Activated T-cell treated with anti-CD3 and anti-CD28 coated beads, Interleukin-2, amount 50 U/mL, for 72 hours (primary cell): Measurements from ENCODE around the gene ZNF839. TPM values are rescaled to one million over a fixed set of nuclear protein-coding genes. Genes with fewer than 3 reads are reported as not detected.
"Not testable (repeated sequence)": the region's sequence is repeated elsewhere in the genome, so short reads cannot be mapped to it uniquely, and the experiment has no call there.

Source experiments
- ATAC-seq, 2 donors: fragments of 150-1000 bp; cut with Tn5 transposase; replicated peaks in 1 of 2; 2 replicates each; pipeline ENCODE4 v1.10.0; 2021; ENCODE audit warnings: moderate library complexity in 2 of 2, mild to moderate bottlenecking in 1 of 2
- DNase-seq, 2 donors: peaks; one replicate each; pipeline ENCODE4 v3.0.0; 2021 to 2022; ENCODE audit warnings: mixed read lengths in 1 of 2
- H3K27ac Mint-ChIP-seq: one replicate; pipeline ENCODE4 v1.8.0; 2022; ENCODE audit warnings: mild to moderate bottlenecking, moderate library complexity, mixed read lengths
- H3K27me3 Mint-ChIP-seq: one replicate; pipeline ENCODE4 v1.8.0; 2022; ENCODE audit warnings: low read depth, mixed read lengths
- H3K36me3 Mint-ChIP-seq, 2 donors: one replicate each; pipeline ENCODE4 v1.8.0; 2022; ENCODE audit warnings: mixed read lengths in 2 of 2, mild to moderate bottlenecking in 1 of 2; ENCODE audit not compliant: insufficient read depth in 2 of 2
- H3K4me1 Mint-ChIP-seq: one replicate; pipeline ENCODE4 v1.8.0; 2022; ENCODE audit warnings: low read depth, mixed read lengths
- H3K4me3 Mint-ChIP-seq, 2 donors: one replicate each; pipeline ENCODE4 v1.8.0; 2022; ENCODE audit warnings: mild to moderate bottlenecking in 2 of 2, mixed read lengths in 2 of 2, moderate library complexity in 2 of 2
- H3K9me3 Mint-ChIP-seq, 2 donors: one replicate each; pipeline ENCODE4 v1.8.0; 2022; ENCODE audit warnings: mixed read lengths in 2 of 2
- total RNA-seq, 2 donors: library from RNA; stranded (reverse); gene quantifications; one replicate each; pipeline ENCODE4 v1.2.3, GENCODE V29; 2022

Gene ZNF839
- total RNA-seq, 2 donors from 2014 or later = 18.1 to 21.5 TPM

- no peaks in the 10 kb centered on the region for H3K27me3 Mint-ChIP-seq
- peaks cover 4% of the 10 kb centered on the region for H3K4me1 Mint-ChIP-seq
- ATAC-seq = no peak
- H3K9me3 Mint-ChIP-seq = no peaks in the 10 kb centered on the region
- no peak overlapping the region for H3K27ac Mint-ChIP-seq
- no peak overlapping the region for H3K4me3 Mint-ChIP-seq
- no peak for DNase-seq
- peaks cover 0 to 8% of the 10 kb centered on the region in 2 donors for H3K36me3 Mint-ChIP-seq
Observed at GRCh38 chr14:102333795-102334705, 14.5 kb downstream of the ZNF839 start.

- DNase-seq (no peak), ATAC-seq (no peak)
- Mint-ChIP-seq H3K4me1 (peaks cover 4% of the 10 kb centered on the region), H3K4me3 (no peak overlapping the region), H3K36me3 (peaks cover 0 to 8% of the 10 kb centered on the region in 2 donors), H3K27ac (no peak overlapping the region), H3K9me3 (no peaks in the 10 kb centered on the region), H3K27me3 (no peaks in the 10 kb centered on the region)
Observed at GRCh38 chr14:102335163-102335562, 15.6 kb downstream of the ZNF839 start.

DNA sequence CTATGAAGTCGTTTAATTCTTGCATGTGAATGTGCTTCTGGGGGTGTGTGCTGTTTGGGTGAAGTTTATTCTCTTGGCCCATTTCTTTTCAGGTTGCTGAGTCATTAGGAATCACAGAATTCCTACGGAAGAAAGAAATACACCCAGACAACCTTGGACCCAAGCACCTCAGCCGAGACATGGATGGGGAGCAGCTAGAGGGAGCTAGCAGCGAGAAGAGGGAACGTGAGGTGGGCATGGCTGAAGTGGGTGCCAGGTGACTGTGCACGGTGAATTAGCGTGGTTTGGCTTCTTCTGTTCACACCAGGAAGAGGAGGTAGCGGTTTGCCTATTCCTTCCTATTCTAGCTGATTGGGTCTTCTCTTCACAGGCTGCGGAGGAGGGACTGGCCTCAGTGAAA lies 19.2 kb downstream of the ZNF839 start:
- H3K4me1 Mint-ChIP-seq = no peaks in the 10 kb centered on the region
- peaks cover 0 to 9% of the 10 kb centered on the region in 2 donors for H3K36me3 Mint-ChIP-seq
- H3K9me3 Mint-ChIP-seq = no peaks in the 10 kb centered on the region
- ATAC-seq (no peak), DNase-seq (no peak)
- no peak overlapping the region for H3K4me3 Mint-ChIP-seq
- H3K27ac Mint-ChIP-seq = no peak overlapping the region
- H3K27me3 Mint-ChIP-seq = no peaks in the 10 kb centered on the region

DNA sequence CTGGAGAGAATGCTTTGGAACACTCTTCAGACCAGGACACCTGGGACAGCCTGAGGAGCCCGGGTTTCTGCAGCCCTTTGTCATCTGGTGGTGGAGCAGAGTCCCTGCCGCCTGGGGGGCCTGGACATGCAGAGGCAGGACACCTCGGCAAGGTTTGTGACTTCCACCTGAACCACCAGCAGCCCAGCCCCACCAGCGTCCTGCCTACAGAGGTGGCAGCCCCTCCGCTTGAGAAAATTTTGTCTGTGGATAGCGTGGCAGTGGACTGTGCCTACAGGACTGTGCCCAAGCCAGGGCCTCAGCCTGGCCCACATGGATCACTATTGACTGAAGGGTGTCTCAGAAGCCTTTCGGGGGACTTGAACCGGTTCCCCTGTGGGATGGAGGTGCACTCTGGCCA lies 22.0 kb downstream of the ZNF839 start:
- no peak for DNase-seq
- ATAC-seq = no peak
- no peaks in the 10 kb centered on the region for H3K4me1 Mint-ChIP-seq
- H3K4me3 Mint-ChIP-seq = no peak overlapping the region
- peaks cover 0 to 9% of the 10 kb centered on the region in 2 donors for H3K36me3 Mint-ChIP-seq
- no peak overlapping the region for H3K27ac Mint-ChIP-seq
- H3K9me3 Mint-ChIP-seq = no peaks in the 10 kb centered on the region
- no peaks in the 10 kb centered on the region for H3K27me3 Mint-ChIP-seq

DNA sequence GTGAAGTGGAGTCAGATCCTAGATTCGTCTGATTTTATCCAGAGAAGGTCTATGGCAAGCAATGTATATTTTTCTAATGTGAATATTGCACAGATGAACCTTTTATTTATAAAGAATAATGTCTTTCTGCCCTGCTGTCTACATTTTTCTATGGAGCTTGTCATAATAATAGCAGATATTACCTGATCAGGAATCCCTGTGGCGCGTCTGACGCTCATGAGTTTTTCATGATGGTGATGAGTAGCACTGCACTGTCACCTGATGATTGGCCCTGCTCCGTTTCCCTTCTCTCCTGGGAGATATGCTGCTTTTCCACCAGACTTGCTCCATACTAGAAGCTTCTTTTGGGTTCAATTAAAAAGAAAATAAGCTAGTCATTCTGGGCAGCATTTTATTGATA lies 22.7 kb downstream of the ZNF839 start:
- no peak overlapping the region for H3K4me3 Mint-ChIP-seq
- ATAC-seq (no peak), DNase-seq (no peak)
- no peaks in the 10 kb centered on the region for H3K27me3 Mint-ChIP-seq
- no peaks in the 10 kb centered on the region for H3K9me3 Mint-ChIP-seq
- H3K4me1 Mint-ChIP-seq = no peaks in the 10 kb centered on the region
- peaks cover 0 to 9% of the 10 kb centered on the region in 2 donors for H3K36me3 Mint-ChIP-seq
- no peak overlapping the region for H3K27ac Mint-ChIP-seq

GRCh38 chr14:102344084-102344483 lies 24.5 kb downstream of the ZNF839 start:
- no peak for DNase-seq
- no peak for ATAC-seq
- H3K27ac Mint-ChIP-seq = no peak overlapping the region
- H3K4me1 Mint-ChIP-seq = no peaks in the 10 kb centered on the region
- no peaks in the 10 kb centered on the region for H3K27me3 Mint-ChIP-seq
- H3K4me3 Mint-ChIP-seq = no peak overlapping the region
- H3K9me3 Mint-ChIP-seq = no peaks in the 10 kb centered on the region
- H3K36me3 Mint-ChIP-seq = peaks cover 0 to 8% of the 10 kb centered on the region in 2 donors

DNA sequence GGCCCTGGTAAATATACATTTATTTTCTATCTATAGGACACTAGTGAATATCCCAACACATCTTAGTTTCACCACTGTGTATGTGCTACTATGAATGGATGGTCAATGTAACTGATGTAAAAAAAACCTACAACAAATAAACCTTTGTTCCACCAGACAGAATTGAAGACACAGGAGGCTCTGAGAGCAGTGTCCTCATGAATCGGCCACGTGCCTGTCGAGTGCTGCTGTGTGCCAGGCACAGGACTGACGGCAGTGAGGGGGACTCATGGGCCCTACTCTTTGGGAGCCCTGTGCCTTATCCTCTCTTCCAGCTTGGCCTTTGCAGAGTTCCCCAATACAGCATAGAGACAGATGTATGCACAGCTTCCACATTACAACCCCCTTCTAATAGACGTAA lies 24.9 kb downstream of the ZNF839 start:
- Mint-ChIP-seq H3K27ac (peak overlapping the region; percentile 75), H3K27me3 (no peaks in the 10 kb centered on the region), H3K4me3 (no peak overlapping the region), H3K4me1 (no peaks in the 10 kb centered on the region), H3K36me3 (peaks cover 0 to 8% of the 10 kb centered on the region in 2 donors), H3K9me3 (no peaks in the 10 kb centered on the region)
- no peak for DNase-seq
- ATAC-seq = no peak

DNA sequence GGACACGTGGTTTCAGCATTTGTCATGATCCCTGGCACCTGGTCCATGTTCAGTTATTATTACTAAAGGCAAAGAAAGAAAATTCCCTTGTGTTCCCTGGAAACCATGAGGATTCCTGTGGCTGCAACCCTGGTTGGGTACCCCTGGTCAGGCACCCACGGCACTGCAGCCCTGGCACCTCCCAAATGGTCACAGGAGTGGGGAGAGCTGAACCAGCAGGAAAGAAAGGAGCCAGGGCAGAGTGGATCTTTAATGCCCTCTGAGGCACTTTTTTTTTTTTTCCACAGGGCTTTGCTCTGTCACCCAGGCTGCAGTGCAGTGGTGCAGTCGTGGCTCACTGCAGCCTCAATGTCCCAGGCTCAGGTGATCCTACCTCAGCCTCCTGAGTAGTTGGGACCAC lies 25.7 kb downstream of the ZNF839 start:
- Mint-ChIP-seq H3K27me3 (no peaks in the 10 kb centered on the region), H3K9me3 (no peaks in the 10 kb centered on the region), H3K36me3 (peaks cover 0 to 14% of the 10 kb centered on the region in 2 donors), H3K4me3 (no peak overlapping the region), H3K4me1 (no peaks in the 10 kb centered on the region), H3K27ac (peak overlapping the region; percentile 75)
- DNase-seq (no peak), ATAC-seq (no peak)

- Mint-ChIP-seq H3K4me3 (no peak overlapping the region), H3K4me1 (no peaks in the 10 kb centered on the region), H3K27me3 (no peaks in the 10 kb centered on the region), H3K9me3 (no peaks in the 10 kb centered on the region), H3K27ac (no peak overlapping the region), H3K36me3 (peaks cover 0 to 13% of the 10 kb centered on the region in 2 donors)
- ATAC-seq (no peak), DNase-seq (no peak)
Observed at GRCh38 chr14:102346645-102347044, 27.1 kb downstream of the ZNF839 start.

GRCh38 chr14:102348376-102348775 lies 28.8 kb downstream of the ZNF839 start:
- H3K4me3 Mint-ChIP-seq = no peak overlapping the region

GRCh38 chr14:102351023-102351422 lies 31.5 kb downstream of the ZNF839 start:
- no peaks in the 10 kb centered on the region for H3K27me3 Mint-ChIP-seq
- ATAC-seq = no peak
- H3K9me3 Mint-ChIP-seq = no peaks in the 10 kb centered on the region
- H3K4me3 Mint-ChIP-seq = no peak overlapping the region
- peak overlapping the region; percentile 28 for H3K27ac Mint-ChIP-seq
- H3K36me3 Mint-ChIP-seq = peaks cover 2 to 22% of the 10 kb centered on the region in 2 donors
- no peaks in the 10 kb centered on the region for H3K4me1 Mint-ChIP-seq
- DNase-seq = no peak

More at GRCh38 chr14:102348376-102348775, 28.8 kb downstream of the ZNF839 start:
- Mint-ChIP-seq H3K27me3 (no peaks in the 10 kb centered on the region), H3K27ac (no peak overlapping the region), H3K9me3 (no peaks in the 10 kb centered on the region), H3K36me3 (peaks cover 2 to 16% of the 10 kb centered on the region in 2 donors), H3K4me1 (no peaks in the 10 kb centered on the region)
- ATAC-seq = no peak
- no peak for DNase-seq

GRCh38 chr14:102351593-102351992 lies 32.0 kb downstream of the ZNF839 start:
- DNase-seq, H3K27ac Mint-ChIP-seq, H3K4me1 Mint-ChIP-seq, H3K27me3 Mint-ChIP-seq, H3K9me3 Mint-ChIP-seq, ATAC-seq, H3K4me3 Mint-ChIP-seq: not testable (repeated sequence)
- H3K36me3 Mint-ChIP-seq = peaks cover 2 to 22% of the 10 kb centered on the region in 2 donors

DNA sequence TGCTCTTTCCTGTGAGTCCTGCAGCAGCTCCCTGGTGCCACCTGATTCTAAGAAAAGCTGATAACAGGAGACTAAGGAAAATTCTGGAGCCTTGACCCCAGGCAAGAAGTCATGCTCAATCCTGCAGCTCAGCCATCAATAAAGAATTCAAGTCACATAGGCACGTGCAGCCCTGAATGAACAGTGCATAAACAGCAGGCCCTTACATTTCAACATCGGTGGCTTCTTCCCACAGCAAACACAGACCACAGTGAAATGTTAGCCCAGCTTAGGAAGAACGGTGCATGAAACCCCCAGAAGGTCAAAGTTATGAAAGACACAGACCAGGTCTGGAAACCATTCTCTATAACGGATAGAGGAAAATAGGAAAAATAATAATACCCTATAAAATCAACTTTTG lies 32.7 kb downstream of the ZNF839 start:
- no peaks in the 10 kb centered on the region for H3K27me3 Mint-ChIP-seq
- no peaks in the 10 kb centered on the region for H3K4me1 Mint-ChIP-seq
- no peak overlapping the region for H3K4me3 Mint-ChIP-seq
- H3K27ac Mint-ChIP-seq = no peak overlapping the region
- DNase-seq (no peak), ATAC-seq (no peak)
- no peaks in the 10 kb centered on the region for H3K9me3 Mint-ChIP-seq
- H3K36me3 Mint-ChIP-seq = peaks cover 2 to 22% of the 10 kb centered on the region in 2 donors
